NT2/D1 (cell line): ENCODE measurements around the gene SLC30A2.

Source experiments
- DNase-seq: peaks from one replicate; pipeline ENCODE4 v3.0.0-alpha.2; 2011; ENCODE audit warnings: low read depth, low spot score
- H3K27me3 ChIP-seq: 2 replicates; pipeline ENCODE4 v1.6.0; 2011; ENCODE audit warnings: mild to moderate bottlenecking; ENCODE audit not compliant: insufficient read length, insufficient read depth
- H3K36me3 ChIP-seq: 2 replicates; pipeline ENCODE4 v1.6.1; 2011; ENCODE audit warnings: mild to moderate bottlenecking, low read length, mixed read lengths; ENCODE audit not compliant: insufficient read depth, insufficient read length
- H3K4me1 ChIP-seq: 2 replicates; pipeline ENCODE4 v1.5.1; 2011; ENCODE audit not compliant: insufficient read depth, insufficient read length
- H3K4me3 ChIP-seq: 2 replicates; pipeline ENCODE4 v1.5.1; 2011; ENCODE audit warnings: low read depth; ENCODE audit not compliant: insufficient read length
- H3K9ac ChIP-seq: 2 replicates; pipeline ENCODE4 v1.6.0; 2011; ENCODE audit warnings: low read depth; ENCODE audit not compliant: insufficient read length
- H3K9me3 ChIP-seq: 2 replicates; pipeline ENCODE4 v1.5.1; 2011; ENCODE audit warnings: mild to moderate bottlenecking, low read length; ENCODE audit not compliant: insufficient read depth
- SUZ12 ChIP-seq: IDR thresholded peaks from 2 replicates; pipeline ENCODE4 v1.6.1; 2011; ENCODE audit not compliant: insufficient read length, insufficient read depth; ENCODE audit errors: extremely low read depth
- YY1 ChIP-seq: IDR thresholded peaks from 2 replicates; pipeline ENCODE4 v1.6.1; 2011; ENCODE audit not compliant: insufficient read length, insufficient read depth
- ZNF274 ChIP-seq: IDR thresholded peaks from 2 replicates; pipeline ENCODE4 v1.6.1; 2011; ENCODE audit warnings: mild to moderate bottlenecking, low read depth, low read length

SLC30A2 gene

DNA sequence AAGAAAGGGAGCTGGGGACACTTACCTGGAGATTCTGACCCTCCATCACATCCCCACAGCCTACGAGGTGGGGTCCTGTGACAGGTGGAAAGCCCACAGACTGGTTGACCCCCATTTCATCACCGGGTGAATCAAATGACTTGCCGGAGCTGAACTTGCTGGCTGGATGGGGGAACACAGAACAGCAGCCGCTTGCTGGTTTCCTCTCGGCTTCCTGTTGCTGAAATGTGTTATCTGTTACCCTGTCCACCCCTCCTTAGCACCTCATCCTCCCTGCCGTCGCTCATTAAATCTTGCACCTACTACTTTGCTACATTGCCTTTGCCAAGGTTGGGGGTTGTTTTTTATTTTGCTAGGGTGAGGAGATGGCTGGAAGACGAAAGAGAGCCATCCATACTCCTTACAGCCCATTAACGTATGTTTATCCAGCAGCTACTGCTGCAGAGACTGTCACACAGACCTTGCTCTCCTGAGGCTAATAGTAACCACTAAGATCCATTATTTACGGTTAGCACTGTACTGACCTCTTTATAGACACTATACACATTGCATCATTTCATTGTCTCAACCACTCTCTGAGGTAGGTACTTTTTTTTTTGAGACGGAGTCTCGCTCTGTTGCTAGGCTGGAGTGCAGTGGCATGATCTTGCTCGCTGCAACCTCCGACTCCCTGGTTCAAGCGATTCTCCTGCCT lies 55.1 kb downstream of the SLC30A2 start:
- no peaks in the 10 kb centered on the region for H3K4me1 ChIP-seq
- TF ChIP-seq ZNF274, result no peak
- no peak for TF ChIP-seq SUZ12
- TF ChIP-seq YY1, result no peak
- no peak for DNase-seq
- peaks cover 56% of the 10 kb centered on the region for H3K36me3 ChIP-seq
- no peak overlapping the region for H3K9ac ChIP-seq
- H3K9me3 ChIP-seq, result no peaks in the 10 kb centered on the region
- H3K4me3 ChIP-seq, result no peak overlapping the region
- H3K27me3 ChIP-seq, result no peaks in the 10 kb centered on the region

DNA sequence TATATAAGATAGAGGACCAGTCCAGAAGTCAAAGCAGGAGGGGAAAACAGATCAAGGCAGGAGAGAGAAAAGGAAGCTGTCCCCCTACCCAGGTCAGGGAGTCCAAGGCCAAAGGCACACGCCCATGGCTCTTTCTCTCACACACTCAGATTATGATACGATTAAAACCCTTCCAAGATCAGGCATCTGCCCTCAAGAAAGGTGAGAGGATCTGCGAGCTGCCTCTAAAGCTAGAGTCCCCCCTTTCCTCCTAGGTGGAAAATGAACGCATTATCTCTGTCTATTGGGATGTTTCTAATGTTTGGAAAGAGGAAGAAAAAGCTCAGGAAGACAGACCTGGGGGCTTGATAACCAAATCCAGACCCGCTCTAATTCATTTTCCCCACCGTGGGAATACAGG lies 55.7 kb downstream of the SLC30A2 start:
- no peak overlapping the region for H3K4me3 ChIP-seq
- no peak for DNase-seq
- H3K9me3 ChIP-seq, result no peaks in the 10 kb centered on the region
- TF ChIP-seq YY1, result no peak
- peaks cover 62% of the 10 kb centered on the region for H3K36me3 ChIP-seq
- no peaks in the 10 kb centered on the region for H3K4me1 ChIP-seq
- no peak overlapping the region for H3K9ac ChIP-seq
- H3K27me3 ChIP-seq, result no peaks in the 10 kb centered on the region

DNA sequence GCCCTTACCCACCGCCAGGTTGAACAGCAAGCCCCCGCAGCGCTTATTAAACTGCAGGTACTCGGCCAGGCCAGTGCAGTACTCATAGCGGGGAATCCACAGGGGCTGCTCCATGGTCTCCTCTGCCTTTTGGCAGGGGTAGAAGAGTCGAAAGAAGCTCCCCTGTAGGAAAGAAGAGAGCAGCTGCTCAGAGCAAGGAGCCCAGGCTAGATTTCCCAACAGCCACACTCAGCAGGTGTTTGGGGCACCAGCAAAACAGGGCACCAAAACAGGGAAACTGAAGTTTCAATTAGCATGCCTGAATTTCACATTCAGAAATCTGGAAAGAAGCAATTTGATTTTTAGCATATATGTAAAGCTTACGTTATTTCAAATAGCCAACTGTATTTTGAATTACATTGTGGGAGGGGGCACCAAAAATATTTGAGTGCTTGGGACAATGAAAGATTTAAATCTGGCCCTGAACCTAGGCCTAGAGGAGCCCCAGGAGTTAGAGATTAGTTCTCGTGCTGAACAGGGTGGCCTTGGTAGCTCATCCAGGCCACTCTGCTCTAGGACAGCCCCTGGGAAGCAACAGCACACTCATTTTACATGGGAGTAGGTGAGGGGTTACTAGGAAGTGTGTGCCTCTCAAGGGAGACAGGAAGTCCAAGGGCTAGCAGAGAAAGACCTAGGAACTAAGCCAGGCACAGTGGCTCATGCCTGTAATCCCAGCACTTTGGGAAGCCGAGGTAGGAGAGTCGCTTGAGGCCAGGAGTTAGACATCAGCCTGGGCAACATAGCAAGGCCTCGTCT lies 56.3 kb downstream of the SLC30A2 start:
- no peak for DNase-seq
- no peaks in the 10 kb centered on the region for H3K4me1 ChIP-seq
- H3K36me3 ChIP-seq, result peaks cover 64% of the 10 kb centered on the region
- H3K9ac ChIP-seq, result no peak overlapping the region
- no peak overlapping the region for H3K4me3 ChIP-seq
- no peaks in the 10 kb centered on the region for H3K9me3 ChIP-seq
- no peaks in the 10 kb centered on the region for H3K27me3 ChIP-seq
- TF ChIP-seq YY1 (no peak), ZNF274 (no peak), SUZ12 (no peak)

DNA sequence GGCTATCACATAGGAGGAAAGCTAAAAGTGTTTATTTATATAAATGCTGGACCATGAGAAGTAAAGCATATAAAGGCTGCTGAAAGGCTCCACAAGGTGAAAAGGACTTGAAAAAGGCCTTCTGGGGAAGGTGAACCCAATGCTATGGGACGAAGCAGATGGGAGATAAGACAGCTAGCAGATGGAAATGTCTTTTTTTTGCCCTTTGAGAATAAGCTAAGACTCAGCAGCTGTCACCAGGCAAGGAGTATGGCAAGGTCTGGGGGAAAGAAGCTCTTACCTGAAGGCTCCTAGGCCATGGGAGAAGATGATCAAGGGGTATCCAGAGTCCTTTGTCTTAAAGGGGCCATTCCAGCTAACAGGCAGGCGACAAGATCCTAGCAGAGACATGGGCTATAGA lies 58.0 kb downstream of the SLC30A2 start:
- no peak for TF ChIP-seq YY1
- TF ChIP-seq ZNF274, result no peak
- TF ChIP-seq SUZ12, result no peak
- Histone ChIP-seq H3K4me3 (no peak overlapping the region), H3K27me3 (no peaks in the 10 kb centered on the region), H3K9ac (no peak overlapping the region), H3K9me3 (no peaks in the 10 kb centered on the region), H3K4me1 (no peaks in the 10 kb centered on the region), H3K36me3 (peaks cover 72% of the 10 kb centered on the region)
- DNase-seq, result no peak
